Omental fat pad (tissue), 4 donors: ENCODE data around the gene IZUMO3. TPM values are rescaled to one million over a fixed set of nuclear protein-coding genes. Genes with fewer than 3 reads are reported as not detected.

ENCODE experiments used
- ATAC-seq: fragments of 150-250 bp; one replicate; pipeline ENCODE4 v1.9.1; 2016; ENCODE audit warnings: mild to moderate bottlenecking, moderate library complexity; ENCODE audit not compliant: low FRiP score
- DNase-seq: peaks from one replicate; pipeline ENCODE4 v3.0.0-alpha.2; 2019; ENCODE audit warnings: low spot score
- total RNA-seq, 4 donors: library from RNA; depleted of rRNA; stranded (reverse); fragments of >200 nt; gene quantifications; one replicate each; pipeline ENCODE4 v1.1.0, GENCODE V29; 2016
- TF ChIP-seq, protein P1 (sequence below), 3 donors: fragments of 450-650 bp; IDR thresholded peaks; one replicate each; pipeline ENCODE4 v1.5.1; 2016 to 2017; ENCODE audit warnings: antibody characterized with exemption in 3 of 3, mild to moderate bottlenecking in 3 of 3, moderate library complexity in 2 of 3

The IZUMO3 gene
- total RNA-seq, 4 donors from 2014 or later, result not detected

- no peak for DNase-seq
- ATAC-seq, result no peak
- TF ChIP-seq, protein P1, sequence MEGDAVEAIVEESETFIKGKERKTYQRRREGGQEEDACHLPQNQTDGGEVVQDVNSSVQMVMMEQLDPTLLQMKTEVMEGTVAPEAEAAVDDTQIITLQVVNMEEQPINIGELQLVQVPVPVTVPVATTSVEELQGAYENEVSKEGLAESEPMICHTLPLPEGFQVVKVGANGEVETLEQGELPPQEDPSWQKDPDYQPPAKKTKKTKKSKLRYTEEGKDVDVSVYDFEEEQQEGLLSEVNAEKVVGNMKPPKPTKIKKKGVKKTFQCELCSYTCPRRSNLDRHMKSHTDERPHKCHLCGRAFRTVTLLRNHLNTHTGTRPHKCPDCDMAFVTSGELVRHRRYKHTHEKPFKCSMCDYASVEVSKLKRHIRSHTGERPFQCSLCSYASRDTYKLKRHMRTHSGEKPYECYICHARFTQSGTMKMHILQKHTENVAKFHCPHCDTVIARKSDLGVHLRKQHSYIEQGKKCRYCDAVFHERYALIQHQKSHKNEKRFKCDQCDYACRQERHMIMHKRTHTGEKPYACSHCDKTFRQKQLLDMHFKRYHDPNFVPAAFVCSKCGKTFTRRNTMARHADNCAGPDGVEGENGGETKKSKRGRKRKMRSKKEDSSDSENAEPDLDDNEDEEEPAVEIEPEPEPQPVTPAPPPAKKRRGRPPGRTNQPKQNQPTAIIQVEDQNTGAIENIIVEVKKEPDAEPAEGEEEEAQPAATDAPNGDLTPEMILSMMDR (IDR thresholded peaks at IDR 0.05), result no peak
Measured at GRCh38 chr9:24504521-24504920, 41.2 kb downstream of the IZUMO3 start.

- TF ChIP-seq, protein P1 (IDR thresholded peaks at IDR 0.05), result no peak
- DNase-seq, result no peak
Measured at GRCh38 chr9:24502206-24502937, 43.3 kb downstream of the IZUMO3 start.

GRCh38 chr9:24500761-24501160 is 44.9 kb downstream of the IZUMO3 start:
- TF ChIP-seq, protein P1 (IDR thresholded peaks at IDR 0.05), result no peak
- DNase-seq, result no peak
- ATAC-seq, result no peak

More at GRCh38 chr9:24502206-24502937, 43.3 kb downstream of the IZUMO3 start:
- ATAC-seq, result no peak

- no peak for ATAC-seq
- TF ChIP-seq, protein P1 (IDR thresholded peaks at IDR 0.05), result no peak
- DNase-seq, result no peak
Measured at GRCh38 chr9:24498632-24499031, 47.1 kb downstream of the IZUMO3 start.

GRCh38 chr9:24497671-24498070 is 48.0 kb downstream of the IZUMO3 start:
- TF ChIP-seq, protein P1 (IDR thresholded peaks at IDR 0.05), result no peak
- DNase-seq (no peak), ATAC-seq (no peak)
